Occipital lobe (tissue), 2 donors: ENCODE measurements around the gene USP17L15. TPM values are rescaled to one million over a fixed set of nuclear protein-coding genes. Genes with fewer than 3 reads are reported as not detected.
"Not testable (repeated sequence)": the region's sequence is repeated elsewhere in the genome, so short reads cannot be mapped to it uniquely, and the experiment has no call there.

ENCODE experiments used
- DNase-seq: peaks from one replicate; lab custom pipeline; 2025; lab: John Stamatoyannopoulos, UW
- total RNA-seq: library from RNA; depleted of rRNA; stranded (reverse); fragments of >200 nt; gene quantifications from one replicate; pipeline ENCODE4 v1.2.3, GENCODE V29; 2014

The USP17L15 gene
- not detected for total RNA-seq

- not testable (repeated sequence) for DNase-seq
Measured at GRCh38 chr4:9234085-9234484, at the start of gene USP17L15. Gene USP17L15 (plus strand): TSS chr4:9234385. CDS start chr4:9234385, 0 bp downstream.

GRCh38 chr4:9210357-9210756 lies 23.8 kb upstream of the USP17L15 start, which contains the start of gene USP17L10:
Gene USP17L10 (plus strand): TSS chr4:9210657. CDS start chr4:9210657, 0 bp downstream.
- DNase-seq: not testable (repeated sequence)

- DNase-seq: not testable (repeated sequence)
Measured at GRCh38 chr4:9214701-9215100, 19.5 kb upstream of the USP17L15 start.

- DNase-seq: not testable (repeated sequence)
Measured at GRCh38 chr4:9215105-9215504, 19.1 kb upstream of the USP17L15 start, which contains the start of gene USP17L11. Gene USP17L11 (plus strand): TSS chr4:9215405. CDS start chr4:9215405, 0 bp downstream.

GRCh38 chr4:9219852-9220251 lies 14.3 kb upstream of the USP17L15 start, which contains the start of gene USP17L12:
Gene USP17L12 (plus strand): TSS chr4:9220152. CDS start chr4:9220152, 0 bp downstream.
- not testable (repeated sequence) for DNase-seq

GRCh38 chr4:9224596-9224995 lies 9.6 kb upstream of the USP17L15 start, which contains the start of gene USP17L13:
Gene USP17L13 (plus strand): TSS chr4:9224896. CDS start chr4:9224896, 0 bp downstream.
- DNase-seq: not testable (repeated sequence)

- DNase-seq: not testable (repeated sequence)
Measured at GRCh38 chr4:9230249-9230648, 3.9 kb upstream of the USP17L15 start.

GRCh38 chr4:9238461-9238860 lies 4.3 kb downstream of the USP17L15 start:
- DNase-seq: not testable (repeated sequence)

GRCh38 chr4:9243579-9243978 lies 9.4 kb downstream of the USP17L15 start, which contains the start of gene USP17L17:
Gene USP17L17 (plus strand): TSS chr4:9243879. CDS start chr4:9243879, 0 bp downstream.
- not testable (repeated sequence) for DNase-seq

GRCh38 chr4:9247953-9248680 lies 13.9 kb downstream of the USP17L15 start, which contains the start of gene USP17L18:
Gene USP17L18 (plus strand): TSS chr4:9248630. CDS start chr4:9248630, 0 bp downstream.
- DNase-seq: not testable (repeated sequence)

- not testable (repeated sequence) for DNase-seq
Measured at GRCh38 chr4:9253078-9253477, 18.9 kb downstream of the USP17L15 start, which contains the start of gene USP17L19. Gene USP17L19 (plus strand): TSS chr4:9253378. CDS start chr4:9253378, 0 bp downstream.

GRCh38 chr4:9257824-9258223 lies 23.6 kb downstream of the USP17L15 start, which contains the start of gene USP17L20:
Gene USP17L20 (plus strand): TSS chr4:9258124. CDS start chr4:9258124, 0 bp downstream.
- not testable (repeated sequence) for DNase-seq

- DNase-seq: not testable (repeated sequence)
Measured at GRCh38 chr4:9262572-9262971, 28.4 kb downstream of the USP17L15 start, which contains the start of gene USP17L21. Gene USP17L21 (plus strand): TSS chr4:9262872. CDS start chr4:9262872, 0 bp downstream.

GRCh38 chr4:9267319-9267718 lies 33.1 kb downstream of the USP17L15 start, which contains the start of gene USP17L22:
Gene USP17L22 (plus strand): TSS chr4:9267619. CDS start chr4:9267619, 0 bp downstream.
- not testable (repeated sequence) for DNase-seq

- not testable (repeated sequence) for DNase-seq
Measured at GRCh38 chr4:9271719-9272118, 37.5 kb downstream of the USP17L15 start.

Other genes starting within 250 kb of the USP17L15 start
- gene FAM90A26, start 64.0 kb upstream of the USP17L15 start, total RNA-seq: not detected
- not detected for gene USP17L10, start 23.7 kb upstream of the USP17L15 start, total RNA-seq
- gene USP17L11, start 19.0 kb upstream of the USP17L15 start, total RNA-seq: not detected
- gene USP17L12, start 14.2 kb upstream of the USP17L15 start, total RNA-seq: not detected
- not detected for gene USP17L13, start 9.5 kb upstream of the USP17L15 start, total RNA-seq
- gene USP17L17, start 9.5 kb downstream of the USP17L15 start, total RNA-seq: not detected
- gene USP17L18, start 14.2 kb downstream of the USP17L15 start, total RNA-seq: not detected
- gene USP17L19, start 19.0 kb downstream of the USP17L15 start, total RNA-seq: not detected
- not detected for gene USP17L20, start 23.7 kb downstream of the USP17L15 start, total RNA-seq
- gene USP17L21, start 28.5 kb downstream of the USP17L15 start, total RNA-seq: not detected
- gene USP17L22, start 33.2 kb downstream of the USP17L15 start, total RNA-seq: not detected
- not detected for gene USP17L24, start 90.8 kb downstream of the USP17L15 start, total RNA-seq
- not detected for gene USP17L25, start 95.5 kb downstream of the USP17L15 start, total RNA-seq
- not detected for gene USP17L26, start 100.3 kb downstream of the USP17L15 start, total RNA-seq
- gene USP17L5, start 105.0 kb downstream of the USP17L15 start, total RNA-seq: not detected
- not detected for gene USP17L27, start 109.8 kb downstream of the USP17L15 start, total RNA-seq
- gene USP17L28, start 114.5 kb downstream of the USP17L15 start, total RNA-seq: not detected
- not detected for gene USP17L29, start 119.3 kb downstream of the USP17L15 start, total RNA-seq
- gene USP17L30, start 128.7 kb downstream of the USP17L15 start, total RNA-seq: not detected
- not detected for gene DEFB131A, start 210.0 kb downstream of the USP17L15 start, total RNA-seq